HG03354 (cell line): ENCODE results near the gene NOL4L.
"Not testable (repeated sequence)": the region's sequence is repeated elsewhere in the genome, so short reads cannot be mapped to it uniquely, and the experiment has no call there.

ENCODE experiments used
- ATAC-seq: cut with Tn5 transposase; IDR thresholded peaks from one replicate; pipeline ENCODE4 v1.9.1; 2021; ENCODE audit warnings: mild to moderate bottlenecking; ENCODE audit not compliant: unreplicated experiment, poor library complexity, severe bottlenecking

Gene NOL4L

DNA sequence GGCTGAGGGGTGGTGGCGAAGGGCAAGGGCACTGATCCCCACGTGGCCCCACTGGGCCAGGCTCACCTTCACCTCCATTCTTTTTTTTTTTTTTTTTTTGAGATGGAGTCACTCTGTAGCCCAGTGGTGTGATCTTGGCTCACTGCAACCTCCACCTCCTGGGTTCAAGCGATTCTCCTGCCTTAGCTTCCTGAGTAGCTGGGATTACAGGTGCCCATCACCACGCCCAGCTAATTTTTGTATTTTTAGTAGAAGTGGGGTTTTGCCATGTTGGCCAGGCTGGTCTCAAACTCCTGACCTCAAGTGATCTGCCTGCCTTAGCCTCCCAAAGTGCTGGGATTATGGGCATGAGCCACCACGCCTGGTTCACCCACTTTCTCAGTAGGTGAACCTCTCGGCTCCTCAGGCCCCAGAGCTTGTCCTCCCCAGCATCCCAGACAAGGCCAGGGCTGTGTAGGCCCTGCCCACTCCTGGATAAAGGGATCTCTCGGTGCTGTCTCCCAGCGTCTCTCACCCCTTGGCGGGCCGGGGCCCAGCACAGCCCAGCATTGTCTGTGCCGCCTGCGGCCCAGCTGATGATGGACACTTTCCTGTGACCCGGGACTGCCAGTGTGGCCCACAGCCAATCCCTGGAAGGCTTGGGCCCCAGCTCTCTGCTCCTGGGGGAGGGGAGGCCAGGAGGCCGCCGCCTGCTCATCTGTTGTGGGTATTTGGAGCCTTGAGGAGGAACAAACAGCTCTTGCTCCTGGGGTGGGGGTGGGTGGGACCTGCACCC lies 119.0 kb downstream of the NOL4L start:
- not testable (repeated sequence) for ATAC-seq

DNA sequence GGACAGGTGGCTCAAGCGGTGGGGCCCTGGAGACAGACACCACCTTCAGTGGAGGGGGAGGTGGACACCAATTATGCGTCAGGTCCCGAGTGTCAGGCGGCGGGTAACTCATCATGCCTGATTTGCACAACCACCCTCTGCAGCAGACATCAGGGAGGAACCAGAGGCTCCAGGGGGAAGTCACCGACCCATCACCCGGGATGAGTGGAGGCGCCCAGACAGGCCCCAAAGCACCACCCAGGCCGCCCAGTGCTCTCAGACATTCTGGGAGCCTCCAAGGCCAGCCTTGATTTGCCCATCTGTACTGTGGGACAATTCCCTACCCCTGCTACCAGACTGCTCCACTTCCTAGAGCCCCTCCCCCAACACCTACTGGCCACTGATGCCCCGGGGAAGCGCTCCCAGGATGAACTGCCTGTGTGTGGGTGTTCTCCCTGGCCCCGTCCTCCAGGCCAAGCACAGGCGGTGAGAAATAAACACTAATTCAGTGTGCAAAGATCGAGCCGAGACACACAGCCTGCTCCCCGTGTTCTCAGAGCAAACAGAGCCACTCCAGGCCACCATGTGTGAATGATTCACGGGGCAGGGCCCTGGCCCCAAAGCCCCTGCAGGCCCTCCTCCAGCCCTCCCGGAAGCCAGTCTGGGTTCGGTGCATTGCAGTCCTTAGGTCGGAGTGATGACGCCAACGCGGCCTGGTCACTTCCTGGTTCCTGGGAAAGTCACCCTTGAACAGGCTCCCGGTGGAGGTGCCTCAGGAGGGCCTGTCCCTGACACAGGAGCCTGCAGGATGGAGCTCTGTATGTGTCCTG lies 119.8 kb downstream of the NOL4L start:
- ATAC-seq: no peak

DNA sequence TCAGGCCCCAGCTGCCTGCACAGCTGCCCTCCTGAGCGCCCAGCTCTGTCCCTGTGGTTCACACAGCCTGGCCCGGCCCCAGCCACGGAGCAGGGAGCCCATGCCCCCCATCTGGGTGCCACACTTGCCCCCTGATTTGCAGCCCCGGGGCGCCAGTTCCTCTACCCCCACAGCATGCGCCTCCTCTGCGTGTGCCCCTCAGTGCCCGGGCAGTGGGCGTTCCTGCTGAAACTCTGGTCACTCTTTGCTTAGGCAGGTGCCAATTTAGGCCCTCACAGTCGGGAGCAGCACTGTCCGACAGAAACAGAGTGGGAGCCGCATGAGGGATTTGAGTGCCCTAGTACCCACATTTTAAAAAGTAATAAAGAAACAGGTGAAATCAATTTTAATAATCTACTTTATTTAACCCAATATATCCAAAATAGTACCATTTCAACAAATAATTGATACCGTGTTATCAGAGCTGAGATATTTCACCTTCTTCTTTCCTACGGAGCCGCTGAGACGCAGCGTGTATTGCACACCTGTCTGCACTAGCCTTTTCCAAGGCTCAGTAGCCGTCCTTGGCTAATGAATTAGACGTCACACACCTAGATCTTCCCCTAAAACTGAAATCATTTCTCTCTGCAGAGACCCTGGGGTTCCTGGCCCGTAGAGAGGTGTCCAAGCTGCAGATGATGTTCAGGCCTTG lies 120.6 kb downstream of the NOL4L start:
- ATAC-seq: no peak

GRCh38 chr20:32463642-32464400 lies 121.3 kb downstream of the NOL4L start:
- ATAC-seq: no peak

- ATAC-seq: no peak
Observed at GRCh38 chr20:32462900-32463641, 122.1 kb downstream of the NOL4L start.

DNA sequence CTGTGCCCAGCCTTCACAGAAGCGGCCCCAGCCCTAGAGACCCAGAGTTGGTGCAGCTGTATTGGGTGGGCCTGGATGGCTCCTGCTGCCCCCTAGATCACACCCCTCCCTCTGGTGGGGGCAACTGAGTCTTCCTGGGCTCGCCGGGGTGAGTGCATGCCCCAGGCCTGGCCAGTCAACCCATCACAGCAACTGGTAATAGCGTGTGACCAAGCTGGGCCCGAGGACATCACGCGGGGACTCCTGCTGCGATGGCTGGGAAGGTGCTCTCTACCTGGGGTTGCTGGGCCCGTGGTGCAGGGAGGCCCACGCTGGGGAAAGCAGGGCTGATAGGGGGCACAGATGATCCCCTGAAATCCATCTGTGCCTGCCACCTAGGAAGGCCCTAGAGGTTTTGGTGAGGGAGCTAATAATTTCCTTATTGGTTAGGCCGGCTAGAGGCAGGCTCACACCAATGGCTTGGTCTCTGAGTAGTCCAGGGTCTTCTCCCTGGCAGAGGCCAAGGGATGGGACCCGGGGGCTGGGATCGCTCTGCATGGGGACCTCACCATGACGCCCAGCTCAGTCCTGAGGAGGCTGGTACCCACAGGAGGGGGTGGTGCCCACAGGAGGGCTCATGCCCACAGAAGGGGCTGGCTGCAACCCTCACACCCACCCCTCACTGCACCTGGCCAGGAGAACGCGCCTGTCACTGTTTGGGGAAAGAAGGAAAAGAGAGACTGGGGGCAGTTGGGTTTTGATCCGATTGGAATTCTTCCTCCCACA lies 123.1 kb downstream of the NOL4L start:
- no peak for ATAC-seq

DNA sequence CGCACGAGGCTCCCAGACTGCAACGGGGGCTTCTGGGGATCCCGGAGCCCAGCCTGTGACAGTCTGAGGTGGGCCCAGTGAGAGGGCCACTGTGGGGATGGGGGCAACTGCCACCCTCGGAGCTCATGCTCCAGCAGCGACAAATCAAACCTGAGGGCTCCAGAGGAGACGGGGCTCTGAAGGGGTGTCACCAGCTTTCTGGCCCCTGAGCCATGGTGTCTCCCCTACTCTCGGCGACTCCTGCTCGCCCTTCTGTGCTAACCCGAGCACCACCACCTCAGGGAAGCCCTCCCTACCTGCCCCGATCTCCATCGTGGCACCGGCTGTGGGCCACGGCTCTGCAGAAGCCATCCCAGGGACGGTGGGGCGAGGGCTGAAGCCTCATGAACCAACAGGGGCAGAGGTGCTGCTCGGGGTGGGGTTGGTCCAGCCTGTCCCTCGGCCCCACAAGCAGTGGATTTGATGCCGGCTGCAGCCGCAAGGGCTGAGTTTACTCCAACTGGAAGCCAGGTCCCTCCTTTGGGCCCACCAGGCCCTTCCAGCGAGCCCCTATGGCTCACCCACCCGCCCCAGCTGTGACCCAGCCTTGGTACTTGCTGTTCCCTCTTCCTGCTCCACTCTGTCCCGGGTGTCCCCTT lies 124.3 kb downstream of the NOL4L start:
- ATAC-seq: no peak

- no peak for ATAC-seq
Observed at GRCh38 chr20:32460231-32460630, 124.9 kb downstream of the NOL4L start.

GRCh38 chr20:32458837-32459220 lies 126.3 kb downstream of the NOL4L start:
- ATAC-seq: no peak

- no peak for ATAC-seq
Observed at GRCh38 chr20:32458061-32458836, 126.9 kb downstream of the NOL4L start.

- no peak for ATAC-seq
Observed at GRCh38 chr20:32457479-32457986, 127.6 kb downstream of the NOL4L start.

DNA sequence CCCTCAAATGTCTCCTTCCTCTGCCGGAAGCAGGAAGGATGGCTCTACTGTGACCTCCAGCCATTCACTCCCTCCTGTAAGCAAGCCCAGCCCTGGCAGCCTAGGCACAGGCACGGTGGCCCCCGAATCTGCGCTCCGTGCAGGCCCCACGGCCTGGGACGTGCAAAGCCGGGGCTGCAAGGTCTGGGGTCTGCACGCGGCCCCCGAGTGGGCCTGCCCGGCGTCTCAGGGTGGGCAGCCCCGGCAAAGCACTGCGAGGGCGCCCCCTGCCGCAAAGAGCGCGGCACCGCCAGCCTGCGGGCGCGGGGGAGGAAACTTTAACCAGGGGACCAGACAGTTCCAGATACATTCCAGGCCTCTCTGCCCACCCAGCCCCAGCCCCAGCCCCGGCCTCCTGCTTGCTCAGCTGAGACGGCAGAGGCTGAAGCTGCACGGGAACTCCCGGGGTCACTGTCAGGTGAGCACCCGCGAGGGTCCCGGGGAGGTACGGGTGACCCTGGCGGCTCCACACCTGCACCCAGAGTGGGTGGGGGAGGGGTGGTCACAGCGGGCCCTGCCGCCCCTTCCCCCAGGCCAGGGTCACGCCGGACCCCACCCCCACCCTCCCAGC lies 128.2 kb downstream of the NOL4L start:
- no peak for ATAC-seq

GRCh38 chr20:32455901-32456701 lies 129.0 kb downstream of the NOL4L start:
- ATAC-seq: no peak

DNA sequence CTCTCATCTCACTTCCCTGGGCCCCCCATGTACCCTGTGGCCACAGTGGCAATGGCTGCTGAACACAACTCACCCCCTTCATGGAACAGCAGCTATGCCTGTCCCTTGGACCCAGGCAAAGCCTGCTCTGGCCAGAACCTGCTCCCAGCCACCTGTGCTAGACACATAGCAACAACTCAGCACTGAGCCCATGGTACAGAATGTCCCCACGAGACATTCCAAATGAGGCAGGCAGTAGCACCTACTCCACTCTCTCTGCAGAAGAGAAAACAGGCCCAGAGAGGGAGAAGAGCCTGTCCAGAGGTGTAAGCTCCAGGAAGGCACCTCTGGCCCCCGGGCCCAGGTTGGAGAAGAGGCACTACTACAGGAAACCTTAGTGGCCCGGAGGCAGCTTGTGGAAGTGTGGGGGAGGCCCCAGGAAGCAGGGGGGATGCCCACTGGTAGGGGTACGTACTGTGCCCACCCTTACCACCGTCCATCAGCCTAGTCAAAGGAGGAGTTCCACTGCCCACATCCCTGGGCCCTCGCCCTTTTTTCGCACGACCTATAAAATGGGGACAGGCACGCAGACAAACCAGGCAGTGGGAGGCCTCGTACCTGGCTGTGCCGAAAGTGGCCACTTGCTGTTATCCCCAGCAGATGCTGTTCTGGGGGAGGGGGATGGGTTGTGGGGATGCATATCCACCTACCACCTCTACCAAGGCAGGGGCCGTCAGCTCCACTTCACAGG lies 129.8 kb downstream of the NOL4L start:
- no peak for ATAC-seq
